Measurements from ENCODE around the gene GSK3B.
"Not testable (repeated sequence)": the region's sequence is repeated elsewhere in the genome, so short reads cannot be mapped to it uniquely, and the experiment has no call there.

GSK3B gene

GRCh38 chr3:120024103-120024502, 70.1 kb downstream of the GSK3B start:
- Mint-ChIP-seq H3K27me3 (no peaks in the 10 kb centered on the region), H3K36me3 (peaks cover 5% of the 10 kb centered on the region), H3K27ac (no peak overlapping the region), H3K4me1 (ENCODE audit: low read depth) (peaks cover 75% of the 10 kb centered on the region), H3K4me3 (no peak overlapping the region), H3K9me3 (ENCODE audit: low read depth) (no peaks in the 10 kb centered on the region)

- H3K36me3 Mint-ChIP-seq, result peaks cover 5% of the 10 kb centered on the region
- H3K27ac Mint-ChIP-seq, result no peak overlapping the region
- H3K4me3 Mint-ChIP-seq, result no peak overlapping the region
- peaks cover 75% of the 10 kb centered on the region for H3K4me1 Mint-ChIP-seq (ENCODE audit: low read depth)
- H3K27me3 Mint-ChIP-seq, result no peaks in the 10 kb centered on the region
- no peaks in the 10 kb centered on the region for H3K9me3 Mint-ChIP-seq (ENCODE audit: low read depth)
These were observed 71.5 kb downstream of the GSK3B start for GRCh38 chr3:120022729-120023128.

GRCh38 chr3:120021523-120021922, 72.7 kb downstream of the GSK3B start:
- Mint-ChIP-seq H3K4me3 (no peak overlapping the region), H3K27ac (no peak overlapping the region), H3K27me3 (no peaks in the 10 kb centered on the region), H3K4me1 (ENCODE audit: low read depth) (peaks cover 78% of the 10 kb centered on the region), H3K36me3 (peaks cover 5% of the 10 kb centered on the region), H3K9me3 (ENCODE audit: low read depth) (no peaks in the 10 kb centered on the region)

- Mint-ChIP-seq H3K27me3 (no peaks in the 10 kb centered on the region), H3K36me3 (peaks cover 10% of the 10 kb centered on the region), H3K4me1 (ENCODE audit: low read depth) (peaks cover 77% of the 10 kb centered on the region), H3K27ac (no peak overlapping the region), H3K9me3 (ENCODE audit: low read depth) (no peaks in the 10 kb centered on the region), H3K4me3 (no peak overlapping the region)
These were observed 75.9 kb downstream of the GSK3B start for GRCh38 chr3:120018299-120018698.

GRCh38 chr3:120017692-120018091, 76.6 kb downstream of the GSK3B start:
- Mint-ChIP-seq H3K9me3 (ENCODE audit: low read depth) (no peaks in the 10 kb centered on the region), H3K27me3 (no peaks in the 10 kb centered on the region), H3K27ac (no peak overlapping the region), H3K36me3 (peaks cover 10% of the 10 kb centered on the region), H3K4me3 (no peak overlapping the region), H3K4me1 (ENCODE audit: low read depth) (peaks cover 76% of the 10 kb centered on the region)

- Mint-ChIP-seq H3K9me3 (ENCODE audit: low read depth) (peaks cover 4% of the 10 kb centered on the region), H3K4me1 (ENCODE audit: low read depth) (peaks cover 65% of the 10 kb centered on the region), H3K36me3 (peaks cover 11% of the 10 kb centered on the region), H3K27me3 (no peaks in the 10 kb centered on the region), H3K4me3 (no peak overlapping the region), H3K27ac (no peak overlapping the region)
These were observed 80.8 kb downstream of the GSK3B start for GRCh38 chr3:120013481-120013880.

GRCh38 chr3:120005741-120006140, 88.5 kb downstream of the GSK3B start:
- not testable (repeated sequence) for H3K4me3 Mint-ChIP-seq, H3K27me3 Mint-ChIP-seq, H3K27ac Mint-ChIP-seq
- H3K36me3 Mint-ChIP-seq, result peaks cover 19% of the 10 kb centered on the region
- peaks cover 18% of the 10 kb centered on the region for H3K9me3 Mint-ChIP-seq (ENCODE audit: low read depth)
- peaks cover 68% of the 10 kb centered on the region for H3K4me1 Mint-ChIP-seq (ENCODE audit: low read depth)

- not testable (repeated sequence) for H3K27ac Mint-ChIP-seq, H3K4me3 Mint-ChIP-seq, H3K27me3 Mint-ChIP-seq
- H3K36me3 Mint-ChIP-seq, result peaks cover 28% of the 10 kb centered on the region
- H3K4me1 Mint-ChIP-seq (ENCODE audit: low read depth), result peaks cover 69% of the 10 kb centered on the region
- peaks cover 16% of the 10 kb centered on the region for H3K9me3 Mint-ChIP-seq (ENCODE audit: low read depth)
These were observed 90.2 kb downstream of the GSK3B start for GRCh38 chr3:120004008-120004498.

GRCh38 chr3:119998166-119998565, 96.1 kb downstream of the GSK3B start:
- Mint-ChIP-seq H3K4me1 (ENCODE audit: low read depth) (peaks cover 42% of the 10 kb centered on the region), H3K27me3 (no peaks in the 10 kb centered on the region), H3K9me3 (ENCODE audit: low read depth) (peaks cover 4% of the 10 kb centered on the region), H3K4me3 (no peak overlapping the region), H3K36me3 (peaks cover 25% of the 10 kb centered on the region), H3K27ac (no peak overlapping the region)

GRCh38 chr3:119990888-119991287, 103.4 kb downstream of the GSK3B start:
- no peak overlapping the region for H3K4me3 Mint-ChIP-seq
- peaks cover 41% of the 10 kb centered on the region for H3K4me1 Mint-ChIP-seq (ENCODE audit: low read depth)
- H3K9me3 Mint-ChIP-seq (ENCODE audit: low read depth), result peaks cover 5% of the 10 kb centered on the region
- H3K36me3 Mint-ChIP-seq, result peaks cover 21% of the 10 kb centered on the region
- H3K27me3 Mint-ChIP-seq, result no peaks in the 10 kb centered on the region
- no peak overlapping the region for H3K27ac Mint-ChIP-seq

- H3K9me3 Mint-ChIP-seq (ENCODE audit: low read depth), result peaks cover 12% of the 10 kb centered on the region
- H3K4me3 Mint-ChIP-seq, result no peak overlapping the region
- peaks cover 41% of the 10 kb centered on the region for H3K4me1 Mint-ChIP-seq (ENCODE audit: low read depth)
- no peak overlapping the region for H3K27ac Mint-ChIP-seq
- no peaks in the 10 kb centered on the region for H3K27me3 Mint-ChIP-seq
- peaks cover 27% of the 10 kb centered on the region for H3K36me3 Mint-ChIP-seq
These were observed 104.1 kb downstream of the GSK3B start for GRCh38 chr3:119989981-119990655.

- not testable (repeated sequence) for H3K27me3 Mint-ChIP-seq, H3K27ac Mint-ChIP-seq, H3K4me3 Mint-ChIP-seq
- Mint-ChIP-seq H3K36me3 (peaks cover 43% of the 10 kb centered on the region), H3K4me1 (ENCODE audit: low read depth) (peaks cover 34% of the 10 kb centered on the region), H3K9me3 (ENCODE audit: low read depth) (peaks cover 27% of the 10 kb centered on the region)
These were observed 107.4 kb downstream of the GSK3B start for GRCh38 chr3:119986812-119987211.

- H3K4me1 Mint-ChIP-seq (ENCODE audit: low read depth), result peaks cover 40% of the 10 kb centered on the region
- H3K36me3 Mint-ChIP-seq, result peaks cover 49% of the 10 kb centered on the region
- H3K27me3 Mint-ChIP-seq, result no peaks in the 10 kb centered on the region
- peaks cover 22% of the 10 kb centered on the region for H3K9me3 Mint-ChIP-seq (ENCODE audit: low read depth)
- no peak overlapping the region for H3K27ac Mint-ChIP-seq
- no peak overlapping the region for H3K4me3 Mint-ChIP-seq
These were observed 112.9 kb downstream of the GSK3B start for GRCh38 chr3:119981386-119981785.

GRCh38 chr3:119978554-119979208, 115.6 kb downstream of the GSK3B start:
- peaks cover 7% of the 10 kb centered on the region for H3K9me3 Mint-ChIP-seq (ENCODE audit: low read depth)
- peaks cover 32% of the 10 kb centered on the region for H3K36me3 Mint-ChIP-seq
- no peak overlapping the region for H3K4me3 Mint-ChIP-seq
- peaks cover 47% of the 10 kb centered on the region for H3K4me1 Mint-ChIP-seq (ENCODE audit: low read depth)
- no peaks in the 10 kb centered on the region for H3K27me3 Mint-ChIP-seq
- no peak overlapping the region for H3K27ac Mint-ChIP-seq

GRCh38 chr3:119977353-119977752, 116.9 kb downstream of the GSK3B start:
- H3K36me3 Mint-ChIP-seq, result peaks cover 28% of the 10 kb centered on the region
- H3K4me3 Mint-ChIP-seq, result no peak overlapping the region
- H3K4me1 Mint-ChIP-seq (ENCODE audit: low read depth), result peaks cover 46% of the 10 kb centered on the region
- H3K9me3 Mint-ChIP-seq (ENCODE audit: low read depth), result peaks cover 3% of the 10 kb centered on the region
- H3K27me3 Mint-ChIP-seq, result no peaks in the 10 kb centered on the region
- H3K27ac Mint-ChIP-seq, result no peak overlapping the region

Measured in activated naive CD8-positive, alpha-beta T cell (primary cell).